ENCODE data around the gene TRMT61B. TPM values are rescaled to one million over a fixed set of nuclear protein-coding genes. Genes with fewer than 3 reads are reported as not detected.

TRMT61B gene
- total RNA-seq (18.0 TPM), polyA plus RNA-seq (10 to 100 TPM; 19.7 to 23.6 (median 22.4) TPM)

DNA sequence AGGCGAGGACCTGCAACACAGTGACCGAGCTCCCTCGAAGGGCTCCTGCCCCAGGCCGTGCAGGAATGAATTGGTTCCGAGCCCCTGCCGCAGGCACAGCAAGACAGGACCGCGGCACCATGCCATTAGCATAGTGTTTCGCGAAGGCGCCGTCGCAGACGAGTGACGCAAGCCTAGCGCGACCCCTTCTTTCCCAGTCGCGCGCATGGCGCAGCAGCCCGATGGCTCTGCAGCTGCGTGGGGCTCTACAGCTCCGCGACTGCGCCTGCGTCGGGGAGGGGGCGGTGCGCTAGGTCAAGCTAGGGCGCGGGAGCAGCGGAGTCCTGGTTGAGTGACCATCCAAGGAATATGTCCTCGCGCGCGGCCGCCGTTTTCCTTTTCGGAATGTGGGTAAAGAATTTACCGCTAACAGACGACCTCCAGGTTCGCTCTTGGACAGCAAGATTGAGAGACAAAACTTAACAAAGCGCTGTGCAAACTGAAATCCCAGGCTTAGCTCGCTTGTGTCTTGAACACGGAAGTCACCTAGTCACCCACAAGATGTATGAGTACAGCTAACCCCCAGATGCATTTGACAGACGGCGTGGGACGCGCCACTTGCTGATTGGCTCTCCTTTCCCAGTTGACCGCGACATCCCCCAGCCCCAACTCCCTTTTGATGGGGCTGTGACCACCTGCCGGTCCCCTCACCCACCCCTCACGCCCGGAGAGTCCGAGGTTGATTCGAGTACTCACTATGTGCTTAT lies at the start of gene TRMT61B:
TRMT61B (minus strand) TSS at position 164 of the 746 bp plus-strand sequence; CDS start at position 132, 32 bp downstream.
- Mint-ChIP-seq H3K4me3 (peak within 1 kb of the TSS; percentile 95 to 97 (median 96)), H3K27me3 (peaks cover 3% of the 10 kb centered on the region), H3K9me3 (no peaks in the 10 kb centered on the region), H3K36me3 (peaks cover under 1% of the 10 kb centered on the region), H3K4me1 (peaks cover 14 to 46% (median 25%) of the 10 kb centered on the region in 4 donors), H3K27ac (peak within 1 kb of the TSS; percentile 99 to 100 (median 100))
- H3K4me3 ChIP-seq (ENCODE audit: low read depth, low read length), result peak within 1 kb of the TSS; percentile 94
- DNase-seq, result peak; percentile 95 to 97 (median 96)
- no peaks in the 10 kb centered on the region for H3K9me3 ChIP-seq (ENCODE audit: control insufficient read depth in 2 of 2, low read length in 2 of 2)
- H3K27ac ChIP-seq (ENCODE audit: insufficient read depth, low read length, poor library complexity, severe bottlenecking), result peak within 1 kb of the TSS; percentile 95
- peak; percentile 91 to 94 for ATAC-seq (ENCODE audit: low read depth in 2 of 2)
- no peaks in the 10 kb centered on the region for H3K36me3 ChIP-seq (ENCODE audit: control insufficient read depth, insufficient read depth, low read length)
- peaks cover 2% of the 10 kb centered on the region for H3K27me3 ChIP-seq (ENCODE audit: control insufficient read depth, insufficient read depth, low read length)
- H3K4me1 ChIP-seq (ENCODE audit: control insufficient read depth, insufficient read depth, low read length, poor library complexity, severe bottlenecking), result peaks cover 37% of the 10 kb centered on the region

DNA sequence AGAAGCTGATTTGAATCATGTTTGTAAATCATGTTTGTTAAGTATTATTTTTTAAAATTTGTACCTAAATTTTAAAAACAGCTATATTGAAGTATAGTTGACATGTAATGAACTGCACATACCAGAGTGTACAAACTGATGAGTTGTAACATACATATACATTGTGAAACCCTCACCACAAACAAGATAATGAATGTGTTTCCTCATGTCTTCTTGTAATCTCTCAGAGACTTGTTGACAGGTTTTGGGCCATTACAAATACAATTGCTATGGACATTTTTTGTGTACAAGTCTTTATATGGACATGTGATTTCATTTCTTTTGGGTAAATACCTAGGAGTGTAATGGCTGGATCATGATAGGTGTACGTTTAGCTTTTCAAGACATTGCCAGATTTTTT lies 45.8 kb upstream of the TRMT61B start:
- Histone ChIP-seq H3K27me3 (ENCODE audit: control insufficient read depth, insufficient read depth, low read length) (no peaks in the 10 kb centered on the region), H3K27ac (ENCODE audit: insufficient read depth, low read length, poor library complexity, severe bottlenecking) (no peak overlapping the region), H3K9me3 (ENCODE audit: control insufficient read depth in 2 of 2, low read length in 2 of 2) (no peaks in the 10 kb centered on the region), H3K4me1 (ENCODE audit: control insufficient read depth, insufficient read depth, low read length, poor library complexity, severe bottlenecking) (no peaks in the 10 kb centered on the region), H3K36me3 (ENCODE audit: control insufficient read depth, insufficient read depth, low read length) (peaks cover 55% of the 10 kb centered on the region), H3K4me3 (ENCODE audit: low read depth, low read length) (no peak overlapping the region)
- H3K36me3 Mint-ChIP-seq, result peaks cover 35% of the 10 kb centered on the region
- no peak overlapping the region for H3K27ac Mint-ChIP-seq
- no peaks in the 10 kb centered on the region for H3K9me3 Mint-ChIP-seq
- H3K4me3 Mint-ChIP-seq, result no peak overlapping the region
- ATAC-seq (ENCODE audit: low read depth in 2 of 2) (no peak), DNase-seq (no peak)
- H3K27me3 Mint-ChIP-seq, result no peaks in the 10 kb centered on the region
- peaks cover 0 to 14% (median 8%) of the 10 kb centered on the region in 4 donors for H3K4me1 Mint-ChIP-seq

DNA sequence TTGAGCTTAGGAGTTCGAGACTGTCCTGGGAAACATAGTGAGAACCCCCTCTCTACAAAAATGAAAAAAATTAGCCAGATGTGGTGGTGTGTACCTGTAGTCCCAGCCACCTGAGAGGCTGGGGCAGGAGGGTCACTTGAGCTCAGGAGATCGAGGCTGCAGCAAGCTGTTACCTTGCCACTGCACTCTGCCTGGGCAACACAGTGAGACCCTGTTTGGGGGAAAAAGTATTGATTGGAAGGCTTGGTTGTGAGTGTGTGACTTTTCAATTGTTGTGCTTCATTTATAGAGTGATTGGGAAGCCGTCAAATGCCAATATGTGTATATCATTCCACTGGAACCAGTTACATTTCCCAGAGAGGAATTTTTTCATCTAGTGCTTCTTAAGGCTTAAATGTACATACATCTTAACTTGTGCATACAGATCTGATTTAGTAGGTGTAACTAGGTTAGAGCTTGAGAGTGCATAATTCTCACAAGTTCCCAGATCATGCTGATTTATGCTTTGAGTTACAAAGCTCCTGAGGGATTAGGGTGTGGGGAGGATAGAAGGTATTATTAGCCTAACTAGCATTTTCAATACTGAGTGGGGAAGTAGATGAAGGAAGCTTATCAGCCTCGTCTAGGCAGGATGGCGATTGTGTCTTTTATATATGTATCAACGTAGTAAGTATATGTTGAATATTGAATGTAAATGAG lies 39.7 kb upstream of the TRMT61B start:
- Histone ChIP-seq H3K9me3 (ENCODE audit: control insufficient read depth in 2 of 2, low read length in 2 of 2) (no peaks in the 10 kb centered on the region), H3K36me3 (ENCODE audit: control insufficient read depth, insufficient read depth, low read length) (peaks cover 67% of the 10 kb centered on the region), H3K27me3 (ENCODE audit: control insufficient read depth, insufficient read depth, low read length) (no peaks in the 10 kb centered on the region), H3K27ac (ENCODE audit: insufficient read depth, low read length, poor library complexity, severe bottlenecking) (no peak overlapping the region), H3K4me3 (ENCODE audit: low read depth, low read length) (no peak overlapping the region), H3K4me1 (ENCODE audit: control insufficient read depth, insufficient read depth, low read length, poor library complexity, severe bottlenecking) (no peaks in the 10 kb centered on the region)
- Mint-ChIP-seq H3K9me3 (peaks cover 0 to 2% (median 0%) of the 10 kb centered on the region in 7 donors), H3K36me3 (peaks cover 40% of the 10 kb centered on the region), H3K27me3 (no peaks in the 10 kb centered on the region), H3K4me3 (no peak overlapping the region), H3K4me1 (peaks cover 0 to 21% (median 15%) of the 10 kb centered on the region in 4 donors), H3K27ac (peak overlapping the region in 2 of 3 donors; percentile 2 to 26)
- no peak for DNase-seq
- ATAC-seq (ENCODE audit: low read depth in 2 of 2), result no peak

DNA sequence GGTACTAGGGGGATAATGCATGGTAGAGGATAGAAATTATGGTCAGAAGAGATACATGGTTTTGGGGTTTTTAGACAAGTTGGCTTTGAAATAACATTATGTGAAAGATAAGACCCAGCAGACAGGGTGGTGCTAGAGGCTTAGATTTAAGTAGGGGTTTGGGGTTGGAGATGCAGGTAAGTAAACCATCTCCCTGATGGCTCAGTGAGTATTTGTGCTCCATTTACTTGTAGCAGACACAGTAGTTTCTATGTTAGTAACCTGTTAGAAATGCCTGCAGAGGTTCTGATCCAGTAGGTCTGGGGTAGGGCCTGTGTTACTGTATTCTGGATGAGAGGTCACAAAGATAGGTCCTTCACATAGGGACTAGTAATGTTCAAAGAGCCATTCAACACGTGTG lies 38.1 kb upstream of the TRMT61B start:
- Histone ChIP-seq H3K9me3 (ENCODE audit: control insufficient read depth in 2 of 2, low read length in 2 of 2) (no peaks in the 10 kb centered on the region), H3K36me3 (ENCODE audit: control insufficient read depth, insufficient read depth, low read length) (peaks cover 61% of the 10 kb centered on the region), H3K27ac (ENCODE audit: insufficient read depth, low read length, poor library complexity, severe bottlenecking) (no peak overlapping the region), H3K4me3 (ENCODE audit: low read depth, low read length) (no peak overlapping the region), H3K4me1 (ENCODE audit: control insufficient read depth, insufficient read depth, low read length, poor library complexity, severe bottlenecking) (no peaks in the 10 kb centered on the region), H3K27me3 (ENCODE audit: control insufficient read depth, insufficient read depth, low read length) (no peaks in the 10 kb centered on the region)
- Mint-ChIP-seq H3K27ac (no peak overlapping the region), H3K4me1 (peaks cover 0 to 28% (median 24%) of the 10 kb centered on the region in 4 donors), H3K36me3 (peaks cover 35% of the 10 kb centered on the region), H3K9me3 (peaks cover 0 to 2% (median 0%) of the 10 kb centered on the region in 7 donors), H3K4me3 (no peak overlapping the region), H3K27me3 (no peaks in the 10 kb centered on the region)
- ATAC-seq (ENCODE audit: low read depth in 2 of 2) (no peak), DNase-seq (no peak)

DNA sequence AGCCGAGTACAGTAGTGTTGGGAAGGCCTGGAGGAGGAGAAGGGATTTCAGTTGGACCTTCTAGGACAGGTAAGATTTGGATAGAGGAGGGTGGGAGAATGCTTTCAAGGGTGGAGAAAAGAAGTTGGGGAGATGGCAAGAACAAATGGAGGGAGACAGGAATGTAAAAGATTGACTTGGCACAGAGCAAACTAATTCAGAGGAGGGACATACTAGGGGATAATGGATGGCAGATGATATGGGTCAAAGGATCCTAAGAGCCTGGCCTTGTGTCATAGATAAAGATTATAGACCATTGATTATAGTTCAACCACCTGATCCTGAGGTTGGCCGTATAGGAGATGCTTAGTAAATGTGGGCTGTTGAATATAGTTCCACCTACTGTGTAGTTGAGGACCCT lies 36.7 kb upstream of the TRMT61B start:
- H3K36me3 Mint-ChIP-seq, result peaks cover 26% of the 10 kb centered on the region
- H3K9me3 ChIP-seq (ENCODE audit: control insufficient read depth in 2 of 2, low read length in 2 of 2), result no peaks in the 10 kb centered on the region
- peaks cover 65% of the 10 kb centered on the region for H3K36me3 ChIP-seq (ENCODE audit: control insufficient read depth, insufficient read depth, low read length)
- H3K27ac ChIP-seq (ENCODE audit: insufficient read depth, low read length, poor library complexity, severe bottlenecking), result no peak overlapping the region
- no peak for DNase-seq
- no peak overlapping the region for H3K4me3 Mint-ChIP-seq
- H3K4me1 Mint-ChIP-seq, result peaks cover 6 to 32% (median 22%) of the 10 kb centered on the region in 4 donors
- no peak overlapping the region for H3K4me3 ChIP-seq (ENCODE audit: low read depth, low read length)
- ATAC-seq (ENCODE audit: low read depth in 2 of 2), result no peak
- no peaks in the 10 kb centered on the region for H3K27me3 Mint-ChIP-seq
- H3K27me3 ChIP-seq (ENCODE audit: control insufficient read depth, insufficient read depth, low read length), result no peaks in the 10 kb centered on the region
- peaks cover 0 to 2% (median 0%) of the 10 kb centered on the region in 7 donors for H3K9me3 Mint-ChIP-seq
- peak overlapping the region in 2 of 3 donors; percentile 81 to 83 for H3K27ac Mint-ChIP-seq
- no peaks in the 10 kb centered on the region for H3K4me1 ChIP-seq (ENCODE audit: control insufficient read depth, insufficient read depth, low read length, poor library complexity, severe bottlenecking)

DNA sequence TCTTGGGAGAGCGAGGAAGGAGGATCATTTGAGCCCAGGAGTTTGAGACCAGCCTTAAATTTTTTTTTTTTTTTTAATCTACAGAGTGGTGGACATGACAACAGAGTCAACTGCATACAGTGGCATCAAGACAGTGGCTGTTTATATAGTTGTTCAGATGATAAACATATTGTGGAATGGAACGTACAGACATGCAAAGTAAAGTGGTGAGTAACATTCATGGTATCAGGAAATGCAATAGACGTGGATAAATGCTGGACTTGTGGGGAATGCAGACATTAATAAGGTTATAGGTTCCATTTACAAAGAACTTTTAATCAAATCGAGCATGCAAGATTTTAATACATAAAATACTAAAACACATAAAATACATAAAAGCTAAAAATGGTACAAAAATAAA lies 36.3 kb upstream of the TRMT61B start:
- peaks cover 65% of the 10 kb centered on the region for H3K36me3 ChIP-seq (ENCODE audit: control insufficient read depth, insufficient read depth, low read length)
- ATAC-seq (ENCODE audit: low read depth in 2 of 2), result no peak

DNA sequence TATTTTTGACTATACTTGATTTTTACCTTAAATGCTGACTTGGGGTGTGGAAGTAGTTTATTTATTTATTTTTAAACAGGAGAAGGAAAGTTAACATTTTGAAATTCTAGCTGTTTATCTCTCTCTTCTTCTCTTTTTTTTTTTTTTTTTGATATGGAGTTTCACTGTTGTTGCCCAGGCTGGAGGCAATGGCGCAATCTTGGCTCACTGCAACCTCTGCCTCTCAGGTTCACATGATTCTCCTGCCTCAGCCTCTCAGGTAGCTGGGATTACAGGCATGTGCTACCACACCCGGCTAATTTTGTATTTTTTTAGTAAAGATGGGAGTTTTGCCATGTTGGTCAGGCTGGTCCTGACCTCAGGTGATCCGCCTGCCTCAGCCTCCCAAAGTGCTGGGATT lies 35.4 kb upstream of the TRMT61B start:
- ATAC-seq (ENCODE audit: low read depth in 2 of 2) (no peak), DNase-seq (no peak)
- Histone ChIP-seq H3K4me3 (ENCODE audit: low read depth, low read length) (no peak overlapping the region), H3K27me3 (ENCODE audit: control insufficient read depth, insufficient read depth, low read length) (no peaks in the 10 kb centered on the region), H3K27ac (ENCODE audit: insufficient read depth, low read length, poor library complexity, severe bottlenecking) (no peak overlapping the region), H3K9me3 (ENCODE audit: control insufficient read depth in 2 of 2, low read length in 2 of 2) (no peaks in the 10 kb centered on the region), H3K4me1 (ENCODE audit: control insufficient read depth, insufficient read depth, low read length, poor library complexity, severe bottlenecking) (no peaks in the 10 kb centered on the region), H3K36me3 (ENCODE audit: control insufficient read depth, insufficient read depth, low read length) (peaks cover 64% of the 10 kb centered on the region)
- peaks cover 0 to 2% (median 0%) of the 10 kb centered on the region in 7 donors for H3K9me3 Mint-ChIP-seq
- H3K4me1 Mint-ChIP-seq, result peaks cover 13 to 42% (median 27%) of the 10 kb centered on the region in 4 donors
- H3K36me3 Mint-ChIP-seq, result peaks cover 25% of the 10 kb centered on the region
- no peak overlapping the region for H3K4me3 Mint-ChIP-seq
- no peaks in the 10 kb centered on the region for H3K27me3 Mint-ChIP-seq
- H3K27ac Mint-ChIP-seq, result peak overlapping the region in 1 of 3 donors; percentile 11

More for the DNA sequence above, 36.3 kb upstream of the TRMT61B start:
- Histone ChIP-seq H3K4me1 (ENCODE audit: control insufficient read depth, insufficient read depth, low read length, poor library complexity, severe bottlenecking) (no peaks in the 10 kb centered on the region), H3K9me3 (ENCODE audit: control insufficient read depth in 2 of 2, low read length in 2 of 2) (no peaks in the 10 kb centered on the region), H3K4me3 (ENCODE audit: low read depth, low read length) (no peak overlapping the region), H3K27ac (ENCODE audit: insufficient read depth, low read length, poor library complexity, severe bottlenecking) (no peak overlapping the region), H3K27me3 (ENCODE audit: control insufficient read depth, insufficient read depth, low read length) (no peaks in the 10 kb centered on the region)
- Mint-ChIP-seq H3K36me3 (peaks cover 25% of the 10 kb centered on the region), H3K9me3 (peaks cover 0 to 2% (median 0%) of the 10 kb centered on the region in 7 donors), H3K27me3 (no peaks in the 10 kb centered on the region), H3K4me1 (peaks cover 6 to 34% (median 22%) of the 10 kb centered on the region in 4 donors), H3K4me3 (no peak overlapping the region), H3K27ac (peak overlapping the region in 2 of 3 donors; percentile 81 to 83)
- DNase-seq, result no peak
